ENCODE measurements around the gene ANG.

The ANG gene

GRCh38 chr14:20719777-20720176 is 31.2 kb downstream of the ANG start:
- no peak overlapping the region for H3K27ac ChIP-seq (ENCODE audit: extremely low read depth, low read depth, low read length)
- no peaks in the 10 kb centered on the region for H3K36me3 ChIP-seq (ENCODE audit: control insufficient read depth in 2 of 2, insufficient read depth in 1 of 2, low read length in 2 of 2)
- H3K4me1 ChIP-seq (ENCODE audit: control insufficient read depth, insufficient read depth, low read length), result no peaks in the 10 kb centered on the region
- TF ChIP-seq ZNF664 (tag by site-specific recombination; IDR thresholded peaks at IDR 0.05) (no peak), YY2 (tag by site-specific recombination; IDR thresholded peaks at IDR 0.05) (no peak), ZNF433 (tag by site-specific recombination; IDR thresholded peaks at IDR 0.05; ENCODE audit: low read depth) (no peak), ZNF221 (tag by site-specific recombination; IDR thresholded peaks at IDR 0.05; ENCODE audit: borderline replicate concordance) (no peak), ZNF658 (tag by site-specific recombination; IDR thresholded peaks at IDR 0.05) (no peak), HOXC10 (CRISPR knock-in tag; IDR thresholded peaks at IDR 0.05) (no peak), ZNF791 (tag by site-specific recombination; IDR thresholded peaks at IDR 0.05) (no peak), ZBTB7A (tag by site-specific recombination; IDR thresholded peaks at IDR 0.05; ENCODE audit: low read depth) (no peak), ZNF830 (tag by site-specific recombination; IDR thresholded peaks at IDR 0.05; ENCODE audit: low read depth) (no peak), ZNF10 (tag by site-specific recombination; IDR thresholded peaks at IDR 0.05) (no peak), ZNF239 (tag by site-specific recombination; IDR thresholded peaks at IDR 0.05) (no peak), ZNF558 (tag by site-specific recombination; IDR thresholded peaks at IDR 0.05) (no peak), MZF1 (tag by site-specific recombination; IDR thresholded peaks at IDR 0.05; ENCODE audit: borderline replicate concordance) (no peak)
- POLR2A ChIA-PET, result no interaction called here
- CTCF ChIA-PET, result interaction anchor here (0.7 kb wide), 1 partner anchor 21 kb away, joined by 3 read pairs; no protein-coding TSS in a partner anchor
- H3K4me3 ChIP-seq (ENCODE audit: low read depth, low read length), result no peak overlapping the region
- H3K9me3 ChIP-seq (ENCODE audit: control insufficient read depth, insufficient read depth, low read depth, low read length), result no peaks in the 10 kb centered on the region

- Histone ChIP-seq H3K9me3 (ENCODE audit: control insufficient read depth, insufficient read depth, low read depth, low read length) (no peaks in the 10 kb centered on the region), H3K4me1 (ENCODE audit: control insufficient read depth, insufficient read depth, low read length) (no peaks in the 10 kb centered on the region), H3K4me3 (ENCODE audit: low read depth, low read length) (no peak overlapping the region), H3K36me3 (ENCODE audit: control insufficient read depth in 2 of 2, insufficient read depth in 1 of 2, low read length in 2 of 2) (no peaks in the 10 kb centered on the region), H3K27ac (ENCODE audit: extremely low read depth, low read depth, low read length) (no peak overlapping the region)
- ChIA-PET CTCF (no interaction called here), POLR2A (no interaction called here)
- no peak for TF ChIP-seq OSR2 (tag by site-specific recombination; IDR thresholded peaks at IDR 0.05)
- no peak for TF ChIP-seq ZNF623 (tag by site-specific recombination; IDR thresholded peaks at IDR 0.05)
- no peak for TF ChIP-seq KLF16 (tag by site-specific recombination; IDR thresholded peaks at IDR 0.05)
- TF ChIP-seq ZNF529 (tag by site-specific recombination; IDR thresholded peaks at IDR 0.05; ENCODE audit: insufficient replicate concordance), result no peak
- TF ChIP-seq ZBTB11 (tag by site-specific recombination; conservative IDR thresholded peaks at IDR 0.05; ENCODE audit: low read depth), result no peak
- no peak for TF ChIP-seq ZNF670 (tag by site-specific recombination; IDR thresholded peaks at IDR 0.05; ENCODE audit: low read depth)
- no peak for TF ChIP-seq ZNF660 (tag by site-specific recombination; IDR thresholded peaks at IDR 0.05)
- TF ChIP-seq ZNF549 (tag by site-specific recombination; IDR thresholded peaks at IDR 0.05), result no peak
- no peak for TF ChIP-seq SP2 (tag by site-specific recombination; IDR thresholded peaks at IDR 0.05)
- no peak for TF ChIP-seq ZNF362 (tag by site-specific recombination; IDR thresholded peaks at IDR 0.05)
- TF ChIP-seq ZFP41 (tag by site-specific recombination; IDR thresholded peaks at IDR 0.05; ENCODE audit: borderline replicate concordance), result no peak
- no peak for TF ChIP-seq GLI2 (tag by site-specific recombination; IDR thresholded peaks at IDR 0.05; ENCODE audit: borderline replicate concordance, low read depth)
- no peak for TF ChIP-seq ZNF837 (tag by site-specific recombination; IDR thresholded peaks at IDR 0.05)
- TF ChIP-seq ZNF488 (tag by site-specific recombination; IDR thresholded peaks at IDR 0.05), result no peak
- no peak for TF ChIP-seq ZNF169 (tag by site-specific recombination; IDR thresholded peaks at IDR 0.05)
- TF ChIP-seq GFI1B (tag by site-specific recombination; IDR thresholded peaks at IDR 0.05), result no peak
- TF ChIP-seq ZNF664 (tag by site-specific recombination; IDR thresholded peaks at IDR 0.05), result no peak
- no peak for TF ChIP-seq ZNF416 (tag by site-specific recombination; IDR thresholded peaks at IDR 0.05)
- no peak for TF ChIP-seq ZNF701 (tag by site-specific recombination; IDR thresholded peaks at IDR 0.05)
Measured at GRCh38 chr14:20720741-20721140, 32.2 kb downstream of the ANG start.
